ENCODE measurements around the gene SMARCD1.

SMARCD1 gene

DNA sequence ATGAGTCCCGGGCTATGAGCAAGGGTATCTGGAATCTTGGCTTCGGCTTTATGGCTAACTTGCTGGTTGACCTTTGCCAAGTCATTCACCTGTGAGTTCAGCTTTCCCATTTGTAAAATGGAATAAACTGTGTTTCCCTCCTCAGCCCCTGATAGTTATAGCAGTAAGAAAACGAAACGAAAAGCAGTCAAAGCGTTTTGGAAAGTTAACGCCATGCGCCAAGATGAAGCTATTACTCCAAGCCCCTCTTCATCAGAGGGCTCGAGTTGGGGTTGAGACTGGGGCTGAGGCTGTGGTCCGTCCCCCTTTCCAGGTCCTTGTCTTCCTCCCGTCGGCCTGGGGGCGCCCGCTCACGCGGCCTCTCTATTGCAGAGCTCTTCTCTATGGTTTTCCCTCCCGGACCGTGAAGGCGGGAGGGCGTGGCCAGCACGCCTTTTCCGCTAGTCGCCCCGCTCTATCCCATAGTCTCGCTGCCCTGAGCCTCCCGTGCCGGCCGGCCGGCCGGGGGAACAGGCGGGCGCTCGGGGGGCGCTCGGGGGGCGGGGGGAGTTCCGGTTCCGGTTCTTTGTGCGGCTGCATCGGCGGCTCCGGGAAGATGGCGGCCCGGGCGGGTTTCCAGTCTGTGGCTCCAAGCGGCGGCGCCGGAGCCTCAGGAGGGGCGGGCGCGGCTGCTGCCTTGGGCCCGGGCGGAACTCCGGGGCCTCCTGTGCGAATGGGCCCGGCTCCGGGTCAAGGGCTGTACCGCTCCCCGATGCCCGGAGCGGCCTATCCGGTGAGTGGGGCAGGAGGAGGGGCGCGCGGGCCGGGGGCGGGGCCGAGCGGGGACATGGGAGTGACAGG, at the start of gene SMARCD1:
Gene SMARCD1, plus strand, starts transcription at position 568 of the 840 bp plus-strand sequence. Its CDS starts 28 bp downstream, at position 596.
- Histone ChIP-seq H3K27me3 (replicated peaks) (no peaks in the 10 kb centered on the region), H3K36me3 (replicated peaks) (peaks cover 26% of the 10 kb centered on the region), H3K27ac (peak within 1 kb of the TSS; percentile 72), H3K4me3 (ENCODE audit: low read depth, low read length) (peak within 1 kb of the TSS; percentile 67)
- DNase-seq = peak; percentile 80
- in situ Hi-C loops (cut with HindIII; ENCODE audit: low pct_ligation_motif_present, low sequenced_read_pairs) = no loop called here
- TF ChIP-seq CTCF (IDR thresholded peaks at IDR 0.05; ENCODE audit: low read depth, low read length, missing control alignments) = peak; percentile 66

DNA sequence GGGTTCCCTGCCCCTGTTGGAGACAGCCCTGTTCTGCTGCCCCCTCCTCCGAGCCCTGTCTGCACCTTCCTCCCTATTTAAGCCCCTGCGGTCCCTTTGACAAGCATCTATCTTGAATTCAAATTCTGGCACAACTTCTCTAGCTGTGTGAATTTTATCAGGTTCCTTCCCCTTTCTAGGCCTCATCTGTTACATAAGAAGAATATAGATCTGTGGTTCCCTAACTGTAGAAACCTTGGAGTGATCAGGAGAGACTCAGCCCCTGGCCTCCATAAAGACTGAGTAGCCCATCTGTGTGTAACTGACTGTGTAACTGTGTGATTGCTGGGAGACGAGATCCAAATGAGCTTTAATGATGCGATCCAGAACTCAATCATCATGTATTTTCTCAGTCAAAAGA, 46.8 kb upstream of the SMARCD1 start:
- Histone ChIP-seq H3K27me3 (replicated peaks) (no peaks in the 10 kb centered on the region), H3K27ac (no peak overlapping the region), H3K4me3 (ENCODE audit: low read depth, low read length) (no peak overlapping the region), H3K36me3 (replicated peaks) (no peaks in the 10 kb centered on the region)
- no peak for DNase-seq
- in situ Hi-C loops (cut with HindIII; ENCODE audit: low pct_ligation_motif_present, low sequenced_read_pairs) = no loop called here
- no peak for TF ChIP-seq CTCF (IDR thresholded peaks at IDR 0.05; ENCODE audit: low read depth, low read length, missing control alignments)

DNA sequence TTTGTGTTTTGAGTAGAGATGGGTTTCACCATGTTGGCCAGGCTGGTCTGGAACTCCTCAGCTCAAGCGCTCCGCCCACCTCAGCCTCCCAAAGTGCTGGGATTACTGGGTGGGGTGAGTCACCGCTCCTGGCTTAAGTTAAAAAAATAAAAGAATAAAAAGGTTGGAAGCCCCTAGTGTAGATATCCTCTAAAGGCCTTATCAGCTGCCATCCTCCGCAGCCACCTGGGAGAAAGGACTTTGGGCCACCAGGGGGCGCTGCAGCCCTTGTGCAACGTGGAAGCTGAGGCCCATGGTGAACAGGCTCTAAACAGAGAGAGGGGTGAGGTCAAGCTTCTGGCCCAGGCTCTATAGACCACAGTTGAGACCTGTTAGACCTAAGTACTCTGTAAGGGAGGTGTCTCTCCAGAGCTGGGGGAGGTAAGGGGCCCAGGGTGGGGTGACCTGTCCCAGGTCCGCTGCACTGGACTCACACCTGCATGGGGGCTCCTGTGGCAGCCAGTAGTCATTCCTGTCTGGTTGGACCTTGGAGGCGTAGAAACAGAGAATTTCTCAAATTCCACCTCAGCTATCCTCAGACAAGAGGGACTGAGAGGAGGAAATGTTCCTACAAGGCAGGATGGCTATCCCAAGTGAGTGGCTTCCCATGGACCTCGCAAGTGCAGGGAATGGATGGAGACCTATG, 45.8 kb upstream of the SMARCD1 start:
- Histone ChIP-seq H3K36me3 (replicated peaks) (no peaks in the 10 kb centered on the region), H3K27me3 (replicated peaks) (no peaks in the 10 kb centered on the region), H3K4me3 (ENCODE audit: low read depth, low read length) (no peak overlapping the region), H3K27ac (no peak overlapping the region)
- DNase-seq = peak; percentile 74
- TF ChIP-seq CTCF (IDR thresholded peaks at IDR 0.05; ENCODE audit: low read depth, low read length, missing control alignments) = peak; percentile 96
- in situ Hi-C loops (cut with HindIII; ENCODE audit: low pct_ligation_motif_present, low sequenced_read_pairs) = no loop called here

GRCh38 chr12:50040657-50041056, 44.5 kb upstream of the SMARCD1 start:
- Histone ChIP-seq H3K4me3 (ENCODE audit: low read depth, low read length) (no peak overlapping the region), H3K27ac (no peak overlapping the region), H3K36me3 (replicated peaks) (no peaks in the 10 kb centered on the region), H3K27me3 (replicated peaks) (no peaks in the 10 kb centered on the region)
- in situ Hi-C loops (cut with HindIII; ENCODE audit: low pct_ligation_motif_present, low sequenced_read_pairs) = no loop called here
- no peak for TF ChIP-seq CTCF (IDR thresholded peaks at IDR 0.05; ENCODE audit: low read depth, low read length, missing control alignments)
- DNase-seq = no peak

GRCh38 chr12:50041062-50041860, 43.9 kb upstream of the SMARCD1 start:
- Histone ChIP-seq H3K36me3 (replicated peaks) (no peaks in the 10 kb centered on the region), H3K4me3 (ENCODE audit: low read depth, low read length) (no peak overlapping the region), H3K27me3 (replicated peaks) (no peaks in the 10 kb centered on the region), H3K27ac (no peak overlapping the region)
- in situ Hi-C loops (cut with HindIII; ENCODE audit: low pct_ligation_motif_present, low sequenced_read_pairs) = no loop called here
- no peak for DNase-seq
- TF ChIP-seq CTCF (IDR thresholded peaks at IDR 0.05; ENCODE audit: low read depth, low read length, missing control alignments) = no peak

All from brain microvascular endothelial cell (primary cell).